ENCODE data around the gene RNASEH2A. TPM values are rescaled to one million over a fixed set of nuclear protein-coding genes. Genes with fewer than 3 reads are reported as not detected.

RNASEH2A gene
- total and polyA plus RNA-seq, 2 of the 13 experiments (the other 11 are each of a cell fraction or from before 2014, with no cell fraction given) = 25.1 to 35.8 TPM

DNA sequence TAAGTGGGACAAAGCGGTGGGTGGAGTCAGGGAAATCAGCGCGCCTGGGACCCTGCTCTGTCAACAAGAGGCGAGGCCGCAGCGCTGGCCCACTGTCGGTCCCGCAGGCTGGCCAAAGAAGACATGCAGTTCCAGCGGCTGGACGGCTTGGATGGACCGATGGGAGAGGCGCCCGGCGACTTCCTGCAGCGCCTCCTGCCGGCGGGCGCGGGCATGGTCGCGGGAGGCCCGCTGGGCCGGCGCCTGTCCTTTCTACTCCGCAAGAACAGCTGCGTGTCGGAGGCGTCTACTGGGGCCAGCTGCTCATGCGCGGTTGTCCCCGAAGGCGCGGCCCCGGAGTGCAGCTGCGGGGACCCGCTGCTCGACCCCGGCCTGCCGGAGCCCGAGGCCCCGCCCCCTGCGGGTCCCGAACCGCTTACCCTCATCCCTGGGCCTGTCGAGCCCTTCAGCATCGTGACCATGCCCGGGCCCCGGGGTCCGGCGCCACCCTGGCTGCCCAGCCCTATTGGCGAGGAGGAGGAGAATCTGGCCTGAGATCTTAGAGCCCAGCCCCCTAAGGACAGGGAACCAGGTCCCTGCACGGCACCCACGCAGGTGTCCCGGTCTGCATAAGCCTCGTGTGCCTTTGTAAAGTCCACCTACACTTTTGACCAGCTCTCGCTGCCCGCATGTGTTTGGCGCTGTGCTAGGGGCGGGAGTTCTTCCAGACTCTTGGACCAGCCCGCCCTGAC is 48.7 kb upstream of the RNASEH2A start (continued):
- no peak for TF ChIP-seq TCF7L2 (IDR thresholded peaks at IDR 0.05; ENCODE audit: low read depth, low read length)
- TF ChIP-seq ZNF530 (CRISPR knock-in tag; IDR thresholded peaks at IDR 0.05; ENCODE audit: low read depth) = no peak
- 0 out of 2 replicates have a peak, but pooled peaks have one; percentile 18 for TF ChIP-seq RFX5 (IDR thresholded peaks at IDR 0.05; ENCODE audit: low read depth, low read length)
- TF ChIP-seq MIXL1 (CRISPR knock-in tag; IDR thresholded peaks at IDR 0.05) = no peak
- TF ChIP-seq ZNF563 (CRISPR knock-in tag; IDR thresholded peaks at IDR 0.05) = peak; percentile 56; the same call in 1 of the 2 replicates
- TF ChIP-seq, protein P1, sequence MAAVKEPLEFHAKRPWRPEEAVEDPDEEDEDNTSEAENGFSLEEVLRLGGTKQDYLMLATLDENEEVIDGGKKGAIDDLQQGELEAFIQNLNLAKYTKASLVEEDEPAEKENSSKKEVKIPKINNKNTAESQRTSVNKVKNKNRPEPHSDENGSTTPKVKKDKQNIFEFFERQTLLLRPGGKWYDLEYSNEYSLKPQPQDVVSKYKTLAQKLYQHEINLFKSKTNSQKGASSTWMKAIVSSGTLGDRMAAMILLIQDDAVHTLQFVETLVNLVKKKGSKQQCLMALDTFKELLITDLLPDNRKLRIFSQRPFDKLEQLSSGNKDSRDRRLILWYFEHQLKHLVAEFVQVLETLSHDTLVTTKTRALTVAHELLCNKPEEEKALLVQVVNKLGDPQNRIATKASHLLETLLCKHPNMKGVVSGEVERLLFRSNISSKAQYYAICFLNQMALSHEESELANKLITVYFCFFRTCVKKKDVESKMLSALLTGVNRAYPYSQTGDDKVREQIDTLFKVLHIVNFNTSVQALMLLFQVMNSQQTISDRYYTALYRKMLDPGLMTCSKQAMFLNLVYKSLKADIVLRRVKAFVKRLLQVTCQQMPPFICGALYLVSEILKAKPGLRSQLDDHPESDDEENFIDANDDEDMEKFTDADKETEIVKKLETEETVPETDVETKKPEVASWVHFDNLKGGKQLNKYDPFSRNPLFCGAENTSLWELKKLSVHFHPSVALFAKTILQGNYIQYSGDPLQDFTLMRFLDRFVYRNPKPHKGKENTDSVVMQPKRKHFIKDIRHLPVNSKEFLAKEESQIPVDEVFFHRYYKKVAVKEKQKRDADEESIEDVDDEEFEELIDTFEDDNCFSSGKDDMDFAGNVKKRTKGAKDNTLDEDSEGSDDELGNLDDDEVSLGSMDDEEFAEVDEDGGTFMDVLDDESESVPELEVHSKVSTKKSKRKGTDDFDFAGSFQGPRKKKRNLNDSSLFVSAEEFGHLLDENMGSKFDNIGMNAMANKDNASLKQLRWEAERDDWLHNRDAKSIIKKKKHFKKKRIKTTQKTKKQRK (IDR thresholded peaks at IDR 0.05; ENCODE audit: low read length) = no peak
- TF ChIP-seq, protein P2, sequence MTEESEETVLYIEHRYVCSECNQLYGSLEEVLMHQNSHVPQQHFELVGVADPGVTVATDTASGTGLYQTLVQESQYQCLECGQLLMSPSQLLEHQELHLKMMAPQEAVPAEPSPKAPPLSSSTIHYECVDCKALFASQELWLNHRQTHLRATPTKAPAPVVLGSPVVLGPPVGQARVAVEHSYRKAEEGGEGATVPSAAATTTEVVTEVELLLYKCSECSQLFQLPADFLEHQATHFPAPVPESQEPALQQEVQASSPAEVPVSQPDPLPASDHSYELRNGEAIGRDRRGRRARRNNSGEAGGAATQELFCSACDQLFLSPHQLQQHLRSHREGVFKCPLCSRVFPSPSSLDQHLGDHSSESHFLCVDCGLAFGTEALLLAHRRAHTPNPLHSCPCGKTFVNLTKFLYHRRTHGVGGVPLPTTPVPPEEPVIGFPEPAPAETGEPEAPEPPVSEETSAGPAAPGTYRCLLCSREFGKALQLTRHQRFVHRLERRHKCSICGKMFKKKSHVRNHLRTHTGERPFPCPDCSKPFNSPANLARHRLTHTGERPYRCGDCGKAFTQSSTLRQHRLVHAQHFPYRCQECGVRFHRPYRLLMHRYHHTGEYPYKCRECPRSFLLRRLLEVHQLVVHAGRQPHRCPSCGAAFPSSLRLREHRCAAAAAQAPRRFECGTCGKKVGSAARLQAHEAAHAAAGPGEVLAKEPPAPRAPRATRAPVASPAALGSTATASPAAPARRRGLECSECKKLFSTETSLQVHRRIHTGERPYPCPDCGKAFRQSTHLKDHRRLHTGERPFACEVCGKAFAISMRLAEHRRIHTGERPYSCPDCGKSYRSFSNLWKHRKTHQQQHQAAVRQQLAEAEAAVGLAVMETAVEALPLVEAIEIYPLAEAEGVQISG (CRISPR knock-in tag; IDR thresholded peaks at IDR 0.05) = peak; percentile 86
- no peak for TF ChIP-seq ZZZ3 (CRISPR knock-in tag; IDR thresholded peaks at IDR 0.05; ENCODE audit: borderline replicate concordance)
- no peak for TF ChIP-seq TAF1 (CRISPR knock-in tag; IDR thresholded peaks at IDR 0.05)
- TF ChIP-seq, protein P3, sequence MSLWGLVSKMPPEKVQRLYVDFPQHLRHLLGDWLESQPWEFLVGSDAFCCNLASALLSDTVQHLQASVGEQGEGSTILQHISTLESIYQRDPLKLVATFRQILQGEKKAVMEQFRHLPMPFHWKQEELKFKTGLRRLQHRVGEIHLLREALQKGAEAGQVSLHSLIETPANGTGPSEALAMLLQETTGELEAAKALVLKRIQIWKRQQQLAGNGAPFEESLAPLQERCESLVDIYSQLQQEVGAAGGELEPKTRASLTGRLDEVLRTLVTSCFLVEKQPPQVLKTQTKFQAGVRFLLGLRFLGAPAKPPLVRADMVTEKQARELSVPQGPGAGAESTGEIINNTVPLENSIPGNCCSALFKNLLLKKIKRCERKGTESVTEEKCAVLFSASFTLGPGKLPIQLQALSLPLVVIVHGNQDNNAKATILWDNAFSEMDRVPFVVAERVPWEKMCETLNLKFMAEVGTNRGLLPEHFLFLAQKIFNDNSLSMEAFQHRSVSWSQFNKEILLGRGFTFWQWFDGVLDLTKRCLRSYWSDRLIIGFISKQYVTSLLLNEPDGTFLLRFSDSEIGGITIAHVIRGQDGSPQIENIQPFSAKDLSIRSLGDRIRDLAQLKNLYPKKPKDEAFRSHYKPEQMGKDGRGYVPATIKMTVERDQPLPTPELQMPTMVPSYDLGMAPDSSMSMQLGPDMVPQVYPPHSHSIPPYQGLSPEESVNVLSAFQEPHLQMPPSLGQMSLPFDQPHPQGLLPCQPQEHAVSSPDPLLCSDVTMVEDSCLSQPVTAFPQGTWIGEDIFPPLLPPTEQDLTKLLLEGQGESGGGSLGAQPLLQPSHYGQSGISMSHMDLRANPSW (CRISPR knock-in tag; IDR thresholded peaks at IDR 0.05; ENCODE audit: borderline replicate concordance) = no peak
- TF ChIP-seq MAF1 (CRISPR knock-in tag; IDR thresholded peaks at IDR 0.05; ENCODE audit: borderline replicate concordance) = no peak
- no peak for TF ChIP-seq RAD51 (IDR thresholded peaks at IDR 0.05; ENCODE audit: borderline replicate concordance)
- TF ChIP-seq, protein P4, sequence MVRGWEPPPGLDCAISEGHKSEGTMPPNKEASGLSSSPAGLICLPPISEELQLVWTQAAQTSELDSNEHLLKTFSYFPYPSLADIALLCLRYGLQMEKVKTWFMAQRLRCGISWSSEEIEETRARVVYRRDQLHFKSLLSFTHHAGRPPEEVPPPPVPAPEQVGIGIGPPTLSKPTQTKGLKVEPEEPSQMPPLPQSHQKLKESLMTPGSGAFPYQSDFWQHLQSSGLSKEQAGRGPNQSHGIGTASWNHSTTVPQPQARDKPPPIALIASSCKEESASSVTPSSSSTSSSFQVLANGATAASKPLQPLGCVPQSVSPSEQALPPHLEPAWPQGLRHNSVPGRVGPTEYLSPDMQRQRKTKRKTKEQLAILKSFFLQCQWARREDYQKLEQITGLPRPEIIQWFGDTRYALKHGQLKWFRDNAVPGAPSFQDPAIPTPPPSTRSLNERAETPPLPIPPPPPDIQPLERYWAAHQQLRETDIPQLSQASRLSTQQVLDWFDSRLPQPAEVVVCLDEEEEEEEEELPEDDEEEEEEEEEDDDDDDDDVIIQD (CRISPR knock-in tag; IDR thresholded peaks at IDR 0.05; ENCODE audit: low read depth) = no peak
- no peak for TF ChIP-seq STAT5B (CRISPR knock-in tag; IDR thresholded peaks at IDR 0.05)
- TF ChIP-seq ZFY (CRISPR knock-in tag; IDR thresholded peaks at IDR 0.05) = peak; percentile 61
- TF ChIP-seq, protein P5, sequence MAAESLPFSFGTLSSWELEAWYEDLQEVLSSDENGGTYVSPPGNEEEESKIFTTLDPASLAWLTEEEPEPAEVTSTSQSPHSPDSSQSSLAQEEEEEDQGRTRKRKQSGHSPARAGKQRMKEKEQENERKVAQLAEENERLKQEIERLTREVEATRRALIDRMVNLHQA (CRISPR knock-in tag; IDR thresholded peaks at IDR 0.05) = no peak
- no peak for TF ChIP-seq JDP2 (CRISPR knock-in tag; IDR thresholded peaks at IDR 0.05; ENCODE audit: borderline replicate concordance)
- TF ChIP-seq ZNF790 (CRISPR knock-in tag; IDR thresholded peaks at IDR 0.05; ENCODE audit: borderline replicate concordance) = no peak; the same call in 1 of the 2 replicates
- TF ChIP-seq RXRA (CRISPR knock-in tag; IDR thresholded peaks at IDR 0.05) = peak; percentile 35; the same call in 1 of the 2 replicates
- no peak for TF ChIP-seq ZNF30 (CRISPR knock-in tag; IDR thresholded peaks at IDR 0.05)
